Measurements from ENCODE around the gene CTNND1.
"Not testable (repeated sequence)": the region's sequence is repeated elsewhere in the genome, so short reads cannot be mapped to it uniquely, and the experiment has no call there.

The CTNND1 gene, protein sequence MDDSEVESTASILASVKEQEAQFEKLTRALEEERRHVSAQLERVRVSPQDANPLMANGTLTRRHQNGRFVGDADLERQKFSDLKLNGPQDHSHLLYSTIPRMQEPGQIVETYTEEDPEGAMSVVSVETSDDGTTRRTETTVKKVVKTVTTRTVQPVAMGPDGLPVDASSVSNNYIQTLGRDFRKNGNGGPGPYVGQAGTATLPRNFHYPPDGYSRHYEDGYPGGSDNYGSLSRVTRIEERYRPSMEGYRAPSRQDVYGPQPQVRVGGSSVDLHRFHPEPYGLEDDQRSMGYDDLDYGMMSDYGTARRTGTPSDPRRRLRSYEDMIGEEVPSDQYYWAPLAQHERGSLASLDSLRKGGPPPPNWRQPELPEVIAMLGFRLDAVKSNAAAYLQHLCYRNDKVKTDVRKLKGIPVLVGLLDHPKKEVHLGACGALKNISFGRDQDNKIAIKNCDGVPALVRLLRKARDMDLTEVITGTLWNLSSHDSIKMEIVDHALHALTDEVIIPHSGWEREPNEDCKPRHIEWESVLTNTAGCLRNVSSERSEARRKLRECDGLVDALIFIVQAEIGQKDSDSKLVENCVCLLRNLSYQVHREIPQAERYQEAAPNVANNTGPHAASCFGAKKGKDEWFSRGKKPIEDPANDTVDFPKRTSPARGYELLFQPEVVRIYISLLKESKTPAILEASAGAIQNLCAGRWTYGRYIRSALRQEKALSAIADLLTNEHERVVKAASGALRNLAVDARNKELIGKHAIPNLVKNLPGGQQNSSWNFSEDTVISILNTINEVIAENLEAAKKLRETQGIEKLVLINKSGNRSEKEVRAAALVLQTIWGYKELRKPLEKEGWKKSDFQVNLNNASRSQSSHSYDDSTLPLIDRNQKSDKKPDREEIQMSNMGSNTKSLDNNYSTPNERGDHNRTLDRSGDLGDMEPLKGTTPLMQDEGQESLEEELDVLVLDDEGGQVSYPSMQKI

GRCh38 chr11:57761301-57762234 lies at the start of gene CTNND1:
CTNND1 (plus strand) TSS chr11:57761802; CDS start chr11:57791479, 29,677 bp downstream.
- peak; percentile 95 for DNase-seq

GRCh38 chr11:57712256-57713150 lies 49.1 kb upstream of the CTNND1 start, which contains the start of gene TMX2:
TMX2 (plus strand) TSS chr11:57712593; CDS start chr11:57712619, 26 bp downstream.
- peak; percentile 100 for DNase-seq

DNA sequence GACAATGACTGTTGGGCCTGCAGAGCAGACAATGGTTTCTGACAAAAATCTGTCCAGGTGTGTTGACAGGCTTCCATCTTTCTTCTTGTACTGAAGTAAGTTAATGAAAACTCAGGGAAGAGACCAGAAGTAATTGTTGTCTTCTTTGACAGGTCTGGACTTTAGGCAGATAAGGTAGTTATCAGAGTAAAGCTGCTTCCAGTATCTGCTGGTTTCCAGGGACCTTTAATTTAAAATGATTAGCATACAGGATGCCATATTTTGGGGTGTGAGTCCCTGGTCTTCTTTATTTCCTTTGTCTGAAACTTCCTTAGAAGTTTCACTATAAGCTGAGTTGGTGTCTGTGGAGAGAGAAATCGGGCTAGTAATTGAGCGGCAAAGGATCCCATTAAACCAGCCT lies 47.8 kb upstream of the CTNND1 start:
- DNase-seq, result no peak

DNA sequence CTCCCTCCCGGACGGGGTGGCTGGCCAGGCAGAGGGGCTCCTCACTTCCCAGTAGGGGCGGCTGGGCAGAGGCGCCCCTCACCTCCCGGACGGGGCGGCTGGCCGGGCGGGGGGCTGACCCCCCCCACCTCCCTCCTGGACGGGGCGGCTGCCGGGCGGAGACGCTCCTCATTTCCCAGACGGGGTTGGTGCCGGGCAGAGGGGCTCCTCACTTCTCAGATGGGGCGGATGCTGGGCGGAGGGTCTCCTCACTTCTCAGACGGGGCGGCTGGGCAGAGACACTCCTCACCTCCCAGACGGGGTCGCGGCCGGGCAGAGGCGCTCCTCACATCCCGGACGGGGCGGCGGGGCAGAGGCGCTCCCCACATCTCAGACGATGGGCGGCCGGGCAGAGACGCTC lies 44.9 kb upstream of the CTNND1 start:
- not testable (repeated sequence) for DNase-seq

DNA sequence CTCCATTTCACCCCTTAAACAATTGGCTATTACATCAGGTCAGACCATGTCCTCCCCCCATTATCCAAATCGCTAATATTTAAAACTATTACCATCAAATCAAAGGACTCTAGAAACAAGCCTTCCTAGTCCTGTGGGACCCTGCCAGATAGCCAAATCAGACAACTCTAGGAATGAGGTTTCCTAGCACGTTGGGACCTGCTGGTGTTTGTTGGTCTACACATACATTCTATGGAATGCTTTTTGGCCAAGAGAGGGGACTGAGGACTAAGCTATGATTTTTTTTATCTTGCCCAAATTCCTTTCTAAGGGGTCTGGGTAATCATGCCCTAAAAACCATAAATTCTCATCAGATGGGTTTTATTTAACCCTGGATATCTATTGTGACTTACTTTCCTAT lies 34.4 kb upstream of the CTNND1 start:
- no peak for DNase-seq

- no peak for DNase-seq
Observed at GRCh38 chr11:57728829-57729228, 32.8 kb upstream of the CTNND1 start.

GRCh38 chr11:57729479-57729878 lies 32.1 kb upstream of the CTNND1 start:
- DNase-seq, result no peak

DNA sequence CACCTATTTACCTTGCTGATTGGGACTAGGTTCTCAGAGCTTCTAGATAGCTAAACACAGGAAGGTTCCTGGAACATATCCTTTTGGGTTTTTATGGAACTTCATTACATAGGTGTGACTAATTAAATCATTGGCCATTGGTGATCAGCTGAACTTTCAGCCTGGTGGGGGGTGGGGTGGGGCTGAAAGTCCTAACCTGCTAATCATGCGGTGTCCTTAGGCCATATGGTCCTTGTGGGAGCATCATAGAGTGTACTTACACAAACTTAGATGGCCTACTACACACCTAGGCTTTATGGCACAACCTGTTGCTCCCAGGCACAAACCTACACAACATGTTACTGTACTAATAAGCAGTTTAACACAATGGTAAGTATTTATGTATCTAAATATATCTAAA lies 28.9 kb upstream of the CTNND1 start:
- no peak for DNase-seq

GRCh38 chr11:57735619-57736298 lies 25.8 kb upstream of the CTNND1 start:
- DNase-seq, result no peak

- DNase-seq, result peak; percentile 92
Observed at GRCh38 chr11:57741132-57742086, 20.2 kb upstream of the CTNND1 start, which contains the start of gene SELENOH. SELENOH (plus strand) TSS chr11:57741491; CDS start chr11:57741596, 105 bp downstream.

GRCh38 chr11:57742087-57742452 lies 19.5 kb upstream of the CTNND1 start:
- DNase-seq, result no peak

DNA sequence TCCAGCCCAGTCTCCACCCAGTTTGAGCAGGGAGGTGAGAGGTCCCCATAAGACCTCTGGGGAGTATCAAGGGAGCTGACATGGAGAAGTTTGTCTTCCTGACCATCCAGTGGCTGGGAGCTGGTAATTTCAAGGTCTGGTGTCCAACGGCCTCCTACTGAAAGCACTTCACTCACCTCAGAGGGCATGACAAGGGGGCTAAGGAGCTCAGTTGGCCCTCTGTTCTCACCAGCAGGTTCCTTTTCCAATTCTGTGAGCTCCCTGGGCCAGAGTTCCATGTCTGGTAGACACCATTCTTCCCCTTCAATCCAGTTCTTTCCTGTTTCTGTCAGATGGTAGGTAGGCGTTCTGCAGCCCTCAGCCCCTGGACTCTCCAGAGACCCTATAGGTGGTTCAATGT lies 17.2 kb upstream of the CTNND1 start:
- no peak for DNase-seq

- DNase-seq, result no peak
Observed at GRCh38 chr11:57745206-57745605, 16.4 kb upstream of the CTNND1 start.

DNA sequence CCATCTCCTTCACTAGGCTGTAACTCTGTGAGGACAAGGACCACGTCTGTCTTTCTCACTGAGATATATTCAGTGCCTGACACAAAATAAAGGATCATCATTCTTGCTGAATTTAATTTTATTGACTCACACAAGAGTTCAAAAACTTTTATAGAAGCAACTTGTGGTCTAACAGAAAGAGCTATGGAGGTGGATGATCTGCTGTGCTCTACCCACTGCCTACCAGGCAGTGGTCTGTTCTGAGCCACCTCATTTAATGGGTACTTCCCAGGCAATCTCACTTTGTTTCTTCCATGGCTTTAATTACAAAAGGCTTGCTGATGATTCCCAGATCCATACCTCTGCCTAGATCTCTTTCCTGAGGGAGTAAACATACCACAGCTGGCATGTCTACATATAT lies 14.7 kb upstream of the CTNND1 start:
- DNase-seq, result no peak

- no peak for DNase-seq
Observed at GRCh38 chr11:57751176-57751575, 10.4 kb upstream of the CTNND1 start.

- DNase-seq, result no peak
Observed at GRCh38 chr11:57751676-57752253, 9.8 kb upstream of the CTNND1 start, which contains the start of gene BTBD18. BTBD18 (minus strand) TSS chr11:57751819; CDS start chr11:57751188, 631 bp downstream.

- no peak for DNase-seq
Observed at GRCh38 chr11:57752954-57753353, 8.6 kb upstream of the CTNND1 start.

- no peak for DNase-seq
Observed at GRCh38 chr11:57758174-57758573, 3.4 kb upstream of the CTNND1 start.
